GM19099 (cell line): ENCODE results near the gene SPATA12.

Experiments
- POLR2A ChIP-seq: IDR thresholded peaks from 3 replicates; pipeline ENCODE4 v1.6.1; 2011; ENCODE audit warnings: low read depth; ENCODE audit not compliant: insufficient read length; ENCODE audit errors: extremely low read depth

The SPATA12 gene

GRCh38 chr3:57038466-57039164 lies 21.8 kb upstream of the SPATA12 start:
- no peak for TF ChIP-seq POLR2A

- no peak for TF ChIP-seq POLR2A
These were observed 18.8 kb upstream of the SPATA12 start for GRCh38 chr3:57041674-57042073.

- TF ChIP-seq POLR2A = no peak
These were observed 16.9 kb upstream of the SPATA12 start for GRCh38 chr3:57043518-57043917.

GRCh38 chr3:57046101-57046765 lies 14.2 kb upstream of the SPATA12 start:
- TF ChIP-seq POLR2A = no peak

- TF ChIP-seq POLR2A = no peak
These were observed 12.3 kb upstream of the SPATA12 start for GRCh38 chr3:57048052-57048671.

GRCh38 chr3:57048728-57049127 lies 11.7 kb upstream of the SPATA12 start:
- TF ChIP-seq POLR2A = no peak

GRCh38 chr3:57052662-57053061 lies 7.8 kb upstream of the SPATA12 start:
- no peak for TF ChIP-seq POLR2A

- no peak for TF ChIP-seq POLR2A
These were observed 7.3 kb upstream of the SPATA12 start for GRCh38 chr3:57053122-57053521.

- TF ChIP-seq POLR2A = no peak
These were observed 3.1 kb upstream of the SPATA12 start for GRCh38 chr3:57057351-57057750.

- TF ChIP-seq POLR2A = no peak
These were observed 1.1 kb upstream of the SPATA12 start for GRCh38 chr3:57059411-57059810.

GRCh38 chr3:57061556-57061955 lies 1.1 kb downstream of the SPATA12 start:
- TF ChIP-seq POLR2A = no peak

GRCh38 chr3:57062101-57062631 lies 1.7 kb downstream of the SPATA12 start:
- no peak for TF ChIP-seq POLR2A

- no peak for TF ChIP-seq POLR2A
These were observed 2.6 kb downstream of the SPATA12 start for GRCh38 chr3:57063032-57063431.

GRCh38 chr3:57064001-57064400 lies 3.5 kb downstream of the SPATA12 start:
- TF ChIP-seq POLR2A = no peak

GRCh38 chr3:57064572-57064971 lies 4.1 kb downstream of the SPATA12 start:
- TF ChIP-seq POLR2A = no peak

- no peak for TF ChIP-seq POLR2A
These were observed 5.1 kb downstream of the SPATA12 start for GRCh38 chr3:57065588-57065987.
